Activated CD4-positive, alpha-beta T cell treated with anti-CD3 and anti-CD28 coated beads, Interleukin-2, amount 50 U/mL, for 24 hours (primary cell): ENCODE measurements around the gene APOM.

Source experiments
- DNase-seq, 2 donors: peaks; one replicate each; pipeline ENCODE4 v3.0.0-alpha.2; 2020; ENCODE audit warnings: low read depth in 1 of 2, low spot score in 1 of 2

APOM gene

DNA sequence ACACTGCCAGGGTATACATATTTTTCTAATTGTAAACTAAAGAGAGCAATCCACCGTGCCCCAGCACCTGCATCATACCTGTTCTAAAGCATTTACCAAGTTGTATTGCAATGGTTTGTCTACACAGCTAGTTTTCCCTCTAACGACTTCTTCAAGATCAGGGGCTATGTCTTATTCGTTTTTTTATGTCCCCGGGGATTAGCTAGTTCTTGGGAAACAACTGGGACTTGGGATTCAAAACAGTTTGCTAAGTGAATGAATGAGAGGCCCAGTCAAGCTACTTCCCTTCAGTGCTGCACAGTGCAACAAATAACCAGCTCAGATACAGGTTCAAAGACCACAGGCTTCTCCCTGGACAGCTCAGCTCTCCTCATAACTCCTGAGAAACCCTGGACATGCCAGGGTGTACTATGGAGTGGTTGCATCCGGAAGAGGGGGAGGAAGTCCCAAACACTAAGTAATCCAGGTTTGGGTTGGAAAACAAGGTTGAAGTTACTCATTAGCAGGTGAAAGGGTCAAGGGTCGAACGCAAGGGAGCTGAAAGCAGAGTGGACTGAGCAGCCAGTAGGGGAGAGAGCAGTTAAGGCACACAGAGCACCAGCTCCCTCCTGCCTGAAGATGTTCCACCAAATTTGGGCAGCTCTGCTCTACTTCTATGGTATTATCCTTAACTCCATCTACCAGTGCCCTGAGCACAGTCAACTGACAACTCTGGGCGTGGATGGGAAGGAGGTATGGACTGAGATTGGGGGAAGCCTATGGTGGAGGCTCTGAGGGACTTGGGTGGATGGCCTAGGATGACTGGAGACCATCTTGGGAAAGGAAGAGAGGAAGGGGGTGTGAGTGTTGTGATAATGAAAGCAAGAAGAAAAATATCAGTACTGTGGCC is at the start of gene APOM:
Gene APOM, plus strand, starts transcription at position 546 of the 889 bp plus-strand sequence. Its CDS starts 73 bp downstream, at position 619.
- no peak for DNase-seq

DNA sequence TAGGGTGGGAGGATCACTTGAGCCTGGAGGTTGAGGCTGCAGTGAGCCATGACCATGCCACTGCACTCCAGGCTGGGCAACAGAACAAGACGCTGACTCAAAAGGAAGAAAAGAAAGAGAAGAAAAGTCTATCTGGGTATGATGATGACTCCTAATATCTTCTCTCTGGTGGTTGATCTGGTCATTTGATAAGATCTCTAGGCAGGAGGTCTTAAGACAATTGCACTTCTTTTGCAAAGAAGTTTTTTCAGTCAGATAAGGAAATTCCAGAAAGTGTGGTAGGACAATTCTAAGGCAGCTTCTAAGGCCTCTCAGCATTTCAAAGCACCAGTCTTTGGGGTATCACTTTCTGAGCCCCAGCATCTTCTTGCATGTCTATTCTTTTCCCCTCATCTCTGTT is 48.4 kb upstream of the APOM start:
- no peak for DNase-seq

DNA sequence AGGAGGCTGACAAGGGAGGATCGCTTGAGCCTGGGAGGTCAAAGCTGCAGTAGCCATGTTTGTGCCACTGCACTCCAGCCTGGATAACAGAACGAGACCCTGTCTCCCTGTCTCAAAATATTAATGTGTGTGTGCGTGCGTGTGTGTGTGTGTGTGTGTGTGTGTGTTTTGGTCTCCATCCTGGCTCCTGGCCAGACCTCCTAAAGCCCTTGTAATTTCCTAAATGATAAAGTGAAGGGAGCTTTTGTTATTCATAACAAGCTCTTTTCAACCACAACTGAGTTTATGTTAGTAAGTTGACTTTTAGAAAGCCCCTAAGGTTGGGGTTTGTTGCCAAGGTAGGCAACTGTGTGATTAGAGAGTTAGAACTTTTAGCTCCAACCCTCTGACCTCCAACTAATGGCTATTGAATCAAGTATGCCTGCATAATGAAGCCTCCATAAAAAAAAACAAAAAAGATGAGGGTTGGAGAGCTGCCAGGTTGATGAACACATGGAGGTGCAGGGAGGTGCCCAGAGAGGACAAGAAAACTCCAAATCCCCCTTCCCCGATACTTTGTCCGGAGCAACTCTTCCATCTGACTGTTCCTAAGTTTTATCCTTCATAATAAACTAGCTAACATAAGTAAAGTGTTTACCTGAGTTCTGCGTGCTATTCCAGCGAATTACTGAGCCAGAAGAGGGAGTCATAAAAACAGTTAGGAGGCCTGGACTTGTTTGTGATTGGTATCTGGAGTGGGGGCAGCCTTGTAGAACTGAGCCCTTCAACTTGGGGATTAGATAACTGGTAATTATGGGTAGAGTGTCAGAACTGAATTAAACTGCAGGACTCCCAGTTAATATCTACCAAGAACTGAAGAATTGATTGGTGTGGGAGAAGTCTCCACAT is 45.9 kb upstream of the APOM start:
- no peak for DNase-seq

DNA sequence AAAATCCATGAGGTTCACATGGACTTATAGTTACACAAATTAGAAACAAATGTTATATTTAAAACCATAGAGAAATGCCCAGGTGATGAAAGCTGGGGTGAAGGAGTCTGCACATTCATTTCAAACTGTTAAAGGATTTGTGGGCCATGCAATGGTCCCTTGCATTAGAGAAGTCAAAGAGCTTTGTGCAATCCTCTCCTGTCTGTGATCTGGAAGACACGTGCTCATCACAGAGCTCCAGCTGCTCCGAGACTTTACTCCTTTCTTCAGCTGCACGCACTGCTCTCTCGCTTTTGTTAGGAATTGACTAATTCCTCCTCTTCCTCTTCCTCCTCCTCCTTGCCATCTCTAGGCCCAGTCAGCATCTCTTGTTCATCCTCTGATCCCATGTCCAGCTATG is 44.7 kb upstream of the APOM start:
- no peak for DNase-seq

DNA sequence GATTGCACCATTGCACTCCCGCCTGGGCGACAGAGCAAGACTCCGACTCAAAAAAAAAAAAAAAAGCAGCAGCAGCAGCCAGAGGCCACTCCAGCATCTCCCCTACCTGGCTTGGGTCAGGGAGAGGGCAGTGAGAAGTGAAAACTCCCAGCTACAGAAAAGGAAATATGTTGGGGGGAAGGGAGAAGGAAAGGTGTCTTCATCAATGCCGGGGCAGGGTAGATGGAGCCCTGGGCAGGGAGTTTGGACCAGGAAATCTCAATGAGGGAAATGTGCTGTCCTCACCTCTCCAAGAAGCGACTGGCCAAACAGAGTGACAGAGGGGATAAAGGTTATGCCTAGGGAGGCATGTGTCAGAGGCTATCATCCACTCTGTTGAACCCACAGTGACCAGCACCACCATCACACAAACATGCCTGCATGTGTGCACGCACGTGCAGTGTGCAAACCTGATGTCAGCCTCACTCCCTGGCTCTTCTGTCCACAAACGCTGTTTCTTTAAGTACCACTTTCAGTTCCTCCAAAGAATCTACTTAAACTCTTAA is 41.5 kb upstream of the APOM start:
- no peak for DNase-seq

DNA sequence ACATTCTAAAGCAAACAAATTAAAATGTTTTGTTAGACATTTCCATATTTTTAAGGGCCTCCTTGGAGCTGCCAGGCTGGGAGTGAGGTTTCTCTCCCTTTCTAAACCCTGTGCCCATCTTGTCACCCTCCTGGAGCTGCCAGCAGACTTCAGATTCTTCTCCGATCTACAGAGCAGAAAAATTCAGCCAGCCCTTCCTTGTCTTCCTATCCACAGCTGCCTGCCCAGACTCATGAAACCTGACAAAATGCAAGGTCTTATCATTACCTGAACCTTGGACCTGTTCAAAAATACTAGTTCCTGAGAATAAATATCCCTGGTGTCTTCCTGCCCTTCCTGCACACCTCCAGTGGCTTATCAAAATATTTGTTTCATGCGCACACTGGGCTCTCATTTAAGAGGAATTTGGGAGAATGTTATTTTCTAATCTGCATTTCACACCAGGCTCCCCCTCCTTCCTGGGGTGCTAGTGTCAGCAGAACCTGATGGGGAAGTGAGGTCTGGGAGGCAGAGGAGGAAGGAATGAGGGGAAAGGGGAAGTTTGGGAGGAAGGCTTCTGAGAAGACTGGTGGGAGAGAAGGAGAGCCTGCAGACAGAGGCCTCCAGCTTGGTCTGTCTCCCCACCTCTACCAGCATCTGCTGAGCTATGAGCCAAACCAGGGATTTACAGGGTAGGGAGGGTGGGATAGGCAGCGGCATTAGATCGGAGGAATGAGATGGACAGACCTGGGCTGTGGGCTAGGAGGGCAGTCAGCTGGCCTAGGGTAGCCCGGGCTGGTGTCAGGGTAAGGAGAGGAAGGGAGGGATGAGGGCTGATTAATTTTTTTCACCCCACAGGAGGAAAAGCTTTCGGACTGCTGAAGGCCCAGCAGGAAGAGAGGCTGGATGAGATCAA is 40.8 kb upstream of the APOM start, which contains the start of gene AIF1:
Gene AIF1, plus strand, starts transcription at position 551 of the 895 bp plus-strand sequence. Its CDS starts 96 bp downstream, at position 647.
- no peak for DNase-seq

DNA sequence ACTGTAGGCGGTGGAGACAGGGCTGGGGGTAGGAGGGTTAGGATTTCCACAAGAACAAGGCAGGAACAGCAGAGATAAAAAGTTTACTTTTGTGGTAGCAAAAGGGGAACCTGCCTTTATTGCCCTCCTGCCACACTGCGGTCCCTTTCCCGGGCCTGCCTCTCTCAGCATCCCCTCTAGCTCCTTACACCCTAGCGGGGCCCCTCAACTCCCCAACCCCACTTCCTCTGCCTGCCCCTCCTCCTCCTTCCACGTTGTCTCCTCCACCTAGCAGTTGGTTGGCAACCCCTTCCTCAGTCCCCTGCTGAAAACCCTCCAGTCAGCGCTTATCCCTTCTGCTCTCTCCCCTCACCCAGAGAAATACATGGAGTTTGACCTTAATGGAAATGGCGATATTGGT is 39.9 kb upstream of the APOM start:
- DNase-seq: no peak

DNA sequence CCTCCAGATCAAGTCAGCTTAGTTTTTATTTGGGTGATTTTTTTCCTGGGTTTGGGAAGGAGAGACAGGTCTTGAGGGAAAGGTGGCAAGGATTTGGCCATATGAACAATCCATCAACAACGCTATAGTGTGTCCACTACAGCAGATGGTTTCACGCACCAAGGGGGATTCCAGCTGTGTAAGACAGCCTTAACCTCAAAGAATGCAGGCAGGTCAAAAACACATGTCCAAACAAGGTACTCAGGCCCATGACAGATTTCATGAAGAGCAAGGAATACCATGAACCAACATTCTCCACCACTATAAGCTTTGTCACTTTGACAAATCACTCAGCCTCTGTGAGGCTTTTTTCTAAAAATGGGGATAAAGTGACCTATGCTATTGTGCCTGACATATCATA is 38.7 kb upstream of the APOM start:
- no peak for DNase-seq

DNA sequence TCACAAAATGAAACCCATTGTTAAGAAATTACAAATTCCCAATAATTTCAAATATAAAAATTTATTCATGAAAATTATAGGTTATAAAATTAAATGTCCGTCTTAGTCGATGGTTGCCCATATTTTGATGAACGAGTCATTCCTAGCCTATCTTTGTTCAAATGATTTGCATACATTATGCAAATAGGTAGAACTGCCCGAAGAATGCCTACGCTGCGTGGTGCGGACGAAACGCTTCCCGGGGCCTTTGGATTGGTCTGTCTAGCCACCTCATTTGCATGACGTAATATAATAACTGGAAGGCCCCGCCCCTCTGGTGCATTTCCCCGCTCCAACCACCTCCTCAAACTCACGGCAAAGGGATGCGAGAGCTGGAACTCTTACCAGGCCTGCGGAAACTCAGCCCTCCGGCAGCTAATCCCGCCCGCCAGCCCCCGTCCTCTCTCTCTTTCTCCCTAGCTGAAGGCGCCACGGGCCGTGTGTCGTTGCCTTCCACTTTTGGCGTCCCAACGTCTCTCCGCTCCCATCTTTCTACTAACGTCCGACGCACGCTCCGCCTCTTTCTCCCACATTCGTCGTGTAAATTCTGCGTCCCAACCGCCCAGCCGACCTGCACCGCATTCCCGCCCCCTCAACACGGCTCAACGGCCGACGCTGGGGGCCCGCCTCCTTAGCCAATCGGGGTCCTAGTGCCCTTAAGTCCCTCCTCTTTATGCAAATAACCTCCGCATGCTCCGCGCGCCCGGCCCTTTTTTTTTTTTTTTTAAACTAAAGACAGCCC is 35.7 kb upstream of the APOM start:
- DNase-seq: peak; percentile 88 to 97

DNA sequence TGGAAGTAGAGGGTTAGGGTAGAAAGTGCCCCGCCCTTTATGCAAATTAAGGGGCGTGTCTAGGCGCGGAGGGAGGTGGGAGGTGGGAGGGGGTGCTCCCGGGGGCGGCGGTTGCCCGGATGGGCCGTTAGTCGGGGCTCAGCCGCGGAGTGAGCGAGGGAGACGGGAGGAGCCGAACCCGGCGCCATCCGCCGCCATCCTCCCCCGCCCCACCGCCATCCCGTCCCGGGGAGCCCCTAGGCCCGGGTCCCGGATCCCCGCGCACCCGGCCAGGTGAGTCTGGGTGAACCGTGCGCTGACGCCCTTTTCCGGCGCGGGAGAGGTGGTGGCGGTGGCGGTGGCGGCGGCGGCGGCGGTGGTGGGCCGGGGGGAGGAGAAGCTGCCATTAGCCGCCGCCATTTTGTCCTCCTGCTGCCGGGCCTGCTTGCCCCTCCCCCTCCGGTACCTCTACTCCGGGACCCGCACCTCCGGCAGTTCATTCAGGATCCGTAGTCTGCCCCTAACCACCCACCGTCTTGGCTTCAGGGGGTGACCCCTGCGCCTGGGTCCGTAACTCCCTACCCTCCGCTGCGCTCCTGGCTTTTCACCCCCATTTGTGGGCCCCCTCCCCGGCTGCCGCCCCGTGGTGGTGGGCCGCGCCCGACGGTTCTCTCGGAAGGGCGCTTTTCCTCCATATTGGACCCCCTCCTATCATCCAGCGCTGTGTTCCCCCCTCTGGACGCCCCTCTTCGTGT is 34.9 kb upstream of the APOM start, which contains the start of gene PRRC2A:
Gene PRRC2A, plus strand, starts transcription at position 130 of the 734 bp plus-strand sequence. CDS start 2,075 bp downstream, outside the sequence.
- peak; percentile 72 to 94 for DNase-seq

DNA sequence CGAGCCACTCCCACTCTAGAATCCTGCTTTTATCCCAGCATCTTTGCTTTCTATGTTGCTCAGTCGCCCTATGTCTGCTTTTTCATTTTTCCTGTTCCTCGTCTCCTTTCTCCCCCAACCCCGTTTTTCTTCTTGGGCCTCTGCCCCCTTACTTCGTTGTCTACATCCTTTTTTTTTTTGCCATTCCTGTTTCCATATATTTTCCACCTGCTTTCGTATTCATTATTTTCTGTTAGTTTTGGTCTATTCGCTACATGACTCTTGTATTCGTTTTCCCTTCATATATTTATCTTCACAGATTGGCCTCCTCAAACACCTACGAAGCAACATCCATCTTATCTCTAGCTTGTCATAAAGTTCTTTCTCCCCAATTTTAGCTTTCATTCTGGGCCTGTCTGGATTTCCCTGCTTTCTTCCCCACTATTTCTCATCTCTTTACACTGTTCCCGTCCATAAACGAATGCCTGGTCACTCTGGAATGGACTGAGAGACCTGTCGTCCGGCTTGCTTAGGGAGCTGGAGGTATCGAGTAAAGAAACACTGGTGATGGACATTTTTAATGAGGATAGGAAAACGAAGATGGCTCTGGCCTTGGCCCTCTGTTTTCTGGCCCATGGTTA is 34.3 kb upstream of the APOM start:
- no peak for DNase-seq

DNA sequence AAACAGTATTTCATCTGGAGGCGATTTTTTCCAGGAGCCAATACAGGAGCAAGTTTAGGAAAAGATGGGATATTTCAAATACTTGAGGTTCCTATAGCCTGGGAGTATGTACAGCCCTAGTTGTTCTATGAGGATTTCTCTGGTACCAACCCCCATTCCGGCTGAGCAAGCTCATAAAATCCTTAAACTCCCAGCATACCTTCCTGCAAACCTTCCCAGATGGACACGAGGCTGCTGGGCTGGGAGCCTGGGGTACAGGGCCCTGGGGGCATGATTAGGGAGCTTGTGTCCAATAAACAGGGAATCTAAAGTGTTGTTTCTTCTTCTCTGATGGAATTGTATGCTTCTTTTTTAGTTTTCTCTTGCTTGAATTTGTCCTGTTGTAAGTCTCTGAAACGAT is 33.7 kb upstream of the APOM start:
- DNase-seq: no peak

DNA sequence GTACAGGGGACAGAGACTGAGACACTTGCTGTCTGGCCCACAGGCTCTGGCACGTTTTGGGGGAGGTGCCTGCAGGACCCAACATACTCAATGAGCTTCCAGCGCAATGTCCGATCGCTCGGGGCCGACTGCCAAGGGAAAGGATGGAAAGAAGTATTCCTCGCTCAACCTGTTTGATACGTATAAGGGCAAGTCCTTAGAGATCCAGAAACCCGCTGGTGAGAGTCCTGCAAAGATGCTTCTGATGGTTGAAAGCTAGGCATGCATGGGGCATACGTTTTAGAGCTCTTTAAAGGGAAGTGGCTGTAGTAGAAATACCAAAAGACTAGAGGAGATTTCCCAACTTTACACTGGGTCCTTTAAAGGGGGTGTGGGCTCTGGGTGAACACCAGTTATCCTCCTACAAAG is 33.0 kb upstream of the APOM start:
- DNase-seq: no peak

DNA sequence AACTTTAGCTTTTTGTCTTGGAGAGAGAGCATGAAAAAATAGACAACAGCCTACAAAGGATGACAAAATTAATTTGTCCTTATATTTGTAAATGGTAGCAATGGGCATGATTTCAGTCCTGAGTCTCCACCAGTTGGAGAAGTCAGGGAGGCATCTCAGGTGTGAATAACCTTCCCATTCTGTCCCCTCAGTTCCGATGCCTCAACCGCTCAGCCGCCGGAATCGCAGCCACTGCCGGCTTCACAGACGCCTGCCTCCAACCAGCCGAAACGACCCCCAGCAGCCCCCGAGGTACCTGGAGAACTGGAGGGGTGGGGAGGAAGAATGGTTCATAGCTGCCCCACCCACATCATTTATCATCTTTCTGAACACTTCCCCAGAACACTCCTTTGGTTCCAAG is 31.6 kb upstream of the APOM start:
- DNase-seq: no peak

DNA sequence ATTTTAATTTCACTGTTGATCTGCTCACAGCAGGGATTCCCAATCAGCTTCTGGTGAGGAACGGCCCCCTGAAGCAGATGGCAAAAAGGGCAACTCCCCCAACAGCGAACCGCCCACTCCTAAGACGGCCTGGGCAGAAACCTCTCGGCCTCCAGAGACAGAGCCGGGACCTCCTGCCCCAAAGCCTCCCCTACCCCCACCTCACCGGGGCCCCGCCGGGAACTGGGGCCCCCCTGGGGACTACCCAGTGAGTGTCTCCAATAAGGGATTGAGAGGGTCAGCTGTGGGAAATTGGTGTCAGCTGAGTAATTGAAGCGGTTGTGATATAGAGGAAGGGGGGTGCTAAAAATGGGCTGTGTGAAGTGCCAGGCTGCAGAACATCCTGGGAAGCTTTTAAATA is 28.7 kb upstream of the APOM start:
- DNase-seq: no peak

DNA sequence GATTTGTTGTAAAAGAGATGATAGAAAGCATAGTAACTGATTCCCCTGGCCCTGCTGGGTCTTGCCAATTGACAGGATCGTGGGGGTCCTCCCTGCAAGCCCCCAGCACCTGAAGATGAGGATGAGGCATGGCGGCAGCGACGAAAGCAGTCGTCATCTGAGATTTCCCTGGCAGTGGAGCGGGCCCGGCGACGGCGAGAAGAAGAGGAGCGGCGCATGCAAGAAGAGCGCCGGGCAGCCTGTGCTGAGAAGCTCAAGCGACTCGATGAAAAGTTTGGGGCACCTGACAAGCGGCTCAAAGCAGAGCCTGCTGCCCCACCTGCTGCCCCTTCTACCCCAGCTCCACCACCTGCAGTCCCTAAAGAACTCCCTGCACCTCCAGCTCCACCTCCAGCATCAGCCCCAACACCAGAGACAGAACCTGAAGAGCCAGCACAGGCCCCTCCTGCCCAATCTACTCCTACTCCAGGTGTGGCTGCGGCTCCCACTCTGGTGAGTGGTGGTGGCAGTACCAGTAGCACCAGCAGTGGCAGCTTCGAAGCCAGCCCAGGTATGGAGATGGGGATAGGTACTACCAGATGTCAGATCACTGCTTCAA is 27.9 kb upstream of the APOM start:
- no peak for DNase-seq

DNA sequence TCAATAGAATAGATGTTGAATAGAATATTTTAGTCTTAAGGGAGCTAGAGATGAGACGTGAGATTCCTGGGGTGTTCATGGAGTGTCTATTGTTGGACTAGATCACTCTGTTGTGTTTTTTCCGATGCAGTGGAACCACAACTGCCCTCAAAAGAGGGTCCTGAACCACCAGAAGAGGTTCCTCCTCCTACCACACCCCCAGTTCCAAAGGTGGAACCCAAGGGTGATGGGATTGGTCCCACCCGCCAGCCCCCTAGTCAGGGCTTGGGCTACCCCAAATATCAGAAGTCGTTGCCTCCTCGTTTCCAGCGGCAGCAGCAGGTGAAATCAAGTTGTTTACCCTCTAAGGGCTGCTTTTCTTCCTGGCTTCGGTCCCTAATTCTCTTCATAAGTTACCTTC is 26.7 kb upstream of the APOM start:
- no peak for DNase-seq
